Skin of body (tissue), 2 donors: Measurements from ENCODE around the gene SERINC2. TPM values are rescaled to one million over a fixed set of nuclear protein-coding genes. Genes with fewer than 3 reads are reported as not detected.

ENCODE experiments used
- DNase-seq: peaks from one replicate; lab custom pipeline; 2025; lab: John Stamatoyannopoulos, UW
- total RNA-seq: library from RNA; depleted of rRNA; stranded (reverse); fragments of >200 nt; gene quantifications from one replicate; pipeline ENCODE4 v1.2.3, GENCODE V29; 2014

SERINC2 gene
- total RNA-seq, 1 donor from 2014 or later: 4.4 TPM

- DNase-seq: no peak
Measured at GRCh38 chr1:31432592-31433395, 19.8 kb downstream of the SERINC2 start.

GRCh38 chr1:31433396-31433930 is 20.4 kb downstream of the SERINC2 start:
- DNase-seq: no peak

GRCh38 chr1:31434101-31434871 is 21.3 kb downstream of the SERINC2 start:
- DNase-seq: no peak

- no peak for DNase-seq
Measured at GRCh38 chr1:31434979-31435378, 22.0 kb downstream of the SERINC2 start.

- DNase-seq: no peak
Measured at GRCh38 chr1:31435471-31436409, 22.7 kb downstream of the SERINC2 start.

- no peak for DNase-seq
Measured at GRCh38 chr1:31436596-31437432, 23.8 kb downstream of the SERINC2 start.

GRCh38 chr1:31437433-31438037 is 24.5 kb downstream of the SERINC2 start:
- no peak for DNase-seq

- DNase-seq: no peak
Measured at GRCh38 chr1:31439276-31439675, 26.3 kb downstream of the SERINC2 start.

- DNase-seq: no peak
Measured at GRCh38 chr1:31441073-31441472, 28.1 kb downstream of the SERINC2 start.

GRCh38 chr1:31441558-31441957 is 28.5 kb downstream of the SERINC2 start:
- DNase-seq: no peak

GRCh38 chr1:31441970-31442647 is 29.1 kb downstream of the SERINC2 start:
- DNase-seq: no peak

GRCh38 chr1:31442648-31442994 is 29.6 kb downstream of the SERINC2 start:
- DNase-seq: no peak

GRCh38 chr1:31443673-31444072 is 30.7 kb downstream of the SERINC2 start:
- DNase-seq: no peak

- DNase-seq: no peak
Measured at GRCh38 chr1:31444725-31445448, 31.9 kb downstream of the SERINC2 start.

GRCh38 chr1:31445951-31446350 is 32.9 kb downstream of the SERINC2 start:
- no peak for DNase-seq

- no peak for DNase-seq
Measured at GRCh38 chr1:31447210-31447609, 34.2 kb downstream of the SERINC2 start.

- no peak for DNase-seq
Measured at GRCh38 chr1:31453384-31454079, 40.5 kb downstream of the SERINC2 start.

GRCh38 chr1:31458287-31458896 is 45.4 kb downstream of the SERINC2 start:
- no peak for DNase-seq
